ENCODE measurements around the gene NAT8.
"Not testable (repeated sequence)": the region's sequence is repeated elsewhere in the genome, so short reads cannot be mapped to it uniquely, and the experiment has no call there.

NAT8 gene, protein sequence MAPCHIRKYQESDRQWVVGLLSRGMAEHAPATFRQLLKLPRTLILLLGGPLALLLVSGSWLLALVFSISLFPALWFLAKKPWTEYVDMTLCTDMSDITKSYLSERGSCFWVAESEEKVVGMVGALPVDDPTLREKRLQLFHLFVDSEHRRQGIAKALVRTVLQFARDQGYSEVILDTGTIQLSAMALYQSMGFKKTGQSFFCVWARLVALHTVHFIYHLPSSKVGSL

DNA sequence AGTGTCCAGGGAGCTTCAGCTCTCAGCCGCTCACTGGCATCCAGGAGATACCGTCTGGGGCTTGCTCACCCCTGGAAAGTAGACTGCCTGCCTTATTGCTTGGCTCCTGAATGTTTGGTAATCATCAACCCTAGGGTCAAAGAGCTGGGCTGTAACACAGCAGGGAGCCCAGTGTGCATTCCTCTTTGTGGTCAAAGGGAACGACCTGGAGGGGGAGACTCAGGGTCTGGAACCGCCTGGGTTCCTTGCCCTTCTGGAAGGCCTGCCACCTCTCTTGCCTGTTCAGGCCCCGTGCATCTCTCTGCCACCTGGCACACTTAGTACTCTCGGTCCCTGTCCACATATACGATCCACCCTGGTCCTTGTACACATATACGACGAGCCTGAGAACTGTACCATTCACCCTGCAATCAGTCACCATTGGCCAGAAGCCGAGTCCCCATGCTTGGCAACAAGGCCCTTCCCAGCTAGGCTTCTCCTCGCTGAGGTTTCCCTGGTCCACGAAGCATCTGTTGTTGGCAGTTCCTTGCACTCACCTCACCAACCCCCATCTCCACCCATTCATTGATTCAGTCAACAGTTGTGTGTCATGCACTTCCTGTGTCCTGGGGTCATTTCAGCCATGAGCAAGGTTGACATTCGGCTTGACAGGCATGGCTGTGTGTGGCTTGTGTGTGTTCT lies at the start of gene NAT8:
Gene NAT8 (minus strand): TSS at position 85 of the 681 bp plus-strand sequence. CDS start 794 bp downstream, outside the sequence.
- Histone ChIP-seq H3K27me3 (ENCODE audit: insufficient read depth, low read length) (peaks cover 5% of the 10 kb centered on the region; the same call in 1 of the 2 replicates), H3K4me1 (ENCODE audit: insufficient read depth, low read length) (no peaks in the 10 kb centered on the region), H3K36me3 (ENCODE audit: insufficient read depth, low read depth, low read length) (no peaks in the 10 kb centered on the region), H3K9me3 (ENCODE audit: insufficient read depth, low read depth, low read length) (peaks cover 22% of the 10 kb centered on the region), H3K27ac (ENCODE audit: low read length) (no peak within 1 kb of the TSS), H3K9ac (ENCODE audit: low read depth, low read length) (no peak within 1 kb of the TSS), H3K4me3 (ENCODE audit: low read length) (no peak within 1 kb of the TSS)

DNA sequence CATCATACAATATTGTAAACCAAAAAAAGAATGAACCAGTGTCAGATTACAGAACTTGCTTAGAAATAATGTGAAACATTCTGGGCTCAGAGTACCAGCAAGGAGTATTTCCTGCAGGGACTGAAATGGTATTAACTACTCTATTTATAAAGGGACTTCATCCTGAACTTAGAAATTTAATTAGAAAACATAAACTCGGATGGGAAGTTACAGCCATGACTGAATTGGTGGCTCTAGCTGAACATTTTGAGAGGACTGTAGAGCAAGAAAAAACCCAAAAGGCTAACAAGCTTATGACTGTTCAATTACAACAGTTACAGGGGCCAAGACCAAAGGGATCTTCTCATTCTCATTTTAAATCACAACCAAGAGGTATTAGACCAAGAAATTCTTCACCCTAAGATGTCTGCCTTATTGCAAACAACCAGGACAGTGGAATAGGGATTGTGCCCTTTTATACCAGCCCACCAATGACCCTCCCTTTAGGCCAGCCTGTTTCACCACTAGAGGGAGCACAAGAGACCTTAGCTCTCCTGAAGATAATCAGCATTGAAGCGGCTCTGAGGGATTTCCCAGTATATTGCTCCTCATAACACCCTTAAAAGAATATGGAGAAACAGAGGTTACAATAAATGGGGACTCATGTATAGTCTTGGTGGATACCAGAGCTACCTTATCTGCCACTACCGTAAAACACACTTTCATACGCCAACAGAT lies 48.3 kb upstream of the NAT8 start:
- not testable (repeated sequence) for H3K4me3 ChIP-seq (ENCODE audit: low read length); H3K4me1 ChIP-seq (ENCODE audit: insufficient read depth, low read length); H3K36me3 ChIP-seq (ENCODE audit: insufficient read depth, low read depth, low read length); H3K9ac ChIP-seq (ENCODE audit: low read depth, low read length); H3K9me3 ChIP-seq (ENCODE audit: insufficient read depth, low read depth, low read length); H3K27me3 ChIP-seq (ENCODE audit: insufficient read depth, low read length); H3K27ac ChIP-seq (ENCODE audit: low read length)

DNA sequence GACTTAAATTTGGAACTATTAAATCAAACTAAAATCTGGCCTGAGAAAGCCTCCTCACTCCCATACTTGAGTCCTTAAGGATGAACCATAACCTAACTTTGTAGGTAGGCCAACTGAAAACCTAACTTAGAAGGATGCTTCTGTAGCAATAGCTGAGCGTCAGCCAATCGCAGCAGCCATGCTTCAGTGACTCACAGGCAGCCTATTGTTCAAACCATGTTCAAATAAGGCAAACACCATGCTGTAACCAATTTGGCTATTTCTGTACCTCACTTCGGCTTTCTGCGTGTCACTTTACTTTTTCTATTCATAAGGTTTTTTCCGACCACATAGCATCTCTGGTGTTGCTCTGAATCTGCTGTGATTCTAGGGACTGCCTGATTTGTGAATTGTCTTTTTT lies 46.3 kb upstream of the NAT8 start:
- not testable (repeated sequence) for H3K9ac ChIP-seq (ENCODE audit: low read depth, low read length); H3K9me3 ChIP-seq (ENCODE audit: insufficient read depth, low read depth, low read length); H3K36me3 ChIP-seq (ENCODE audit: insufficient read depth, low read depth, low read length); H3K4me3 ChIP-seq (ENCODE audit: low read length); H3K27me3 ChIP-seq (ENCODE audit: insufficient read depth, low read length); H3K27ac ChIP-seq (ENCODE audit: low read length); H3K4me1 ChIP-seq (ENCODE audit: insufficient read depth, low read length)

DNA sequence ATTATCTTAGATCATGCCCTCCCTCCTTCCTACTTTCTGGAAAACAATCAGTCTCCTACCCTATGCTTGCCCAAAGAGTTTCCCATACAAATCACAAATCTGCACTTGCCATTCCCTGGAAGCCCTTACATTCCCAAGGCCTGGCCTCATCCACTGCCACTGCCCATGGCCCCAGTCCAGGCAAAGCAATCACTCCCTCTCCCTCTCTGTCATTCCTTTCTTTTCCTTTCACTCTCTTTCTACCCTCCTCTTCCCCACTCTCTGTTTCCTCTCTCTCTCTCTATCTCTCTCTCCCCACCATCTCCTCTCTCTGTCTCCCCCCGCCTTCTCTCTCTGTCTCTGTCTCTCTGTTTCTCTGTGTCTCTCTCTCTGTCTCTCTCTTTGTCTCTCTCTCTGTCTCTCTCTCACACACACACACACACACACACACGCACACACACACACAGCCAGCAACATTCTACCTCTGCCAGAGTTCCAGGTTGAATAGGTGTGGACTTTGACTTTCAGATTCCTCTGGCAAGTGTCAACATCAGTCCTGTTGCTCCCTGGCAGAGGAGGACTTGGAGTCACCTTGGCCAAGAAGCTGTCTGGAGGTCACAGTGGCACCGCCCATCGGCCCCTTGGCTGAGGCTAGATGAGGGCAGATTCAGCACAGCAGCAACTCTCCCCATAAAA lies 43.7 kb upstream of the NAT8 start:
- Histone ChIP-seq H3K4me3 (ENCODE audit: low read length) (no peak overlapping the region), H3K27me3 (ENCODE audit: insufficient read depth, low read length) (peaks cover 7% of the 10 kb centered on the region; the same call in 1 of the 2 replicates), H3K4me1 (ENCODE audit: insufficient read depth, low read length) (no peaks in the 10 kb centered on the region), H3K36me3 (ENCODE audit: insufficient read depth, low read depth, low read length) (no peaks in the 10 kb centered on the region), H3K27ac (ENCODE audit: low read length) (no peak overlapping the region), H3K9me3 (ENCODE audit: insufficient read depth, low read depth, low read length) (no peaks in the 10 kb centered on the region), H3K9ac (ENCODE audit: low read depth, low read length) (no peak overlapping the region)

DNA sequence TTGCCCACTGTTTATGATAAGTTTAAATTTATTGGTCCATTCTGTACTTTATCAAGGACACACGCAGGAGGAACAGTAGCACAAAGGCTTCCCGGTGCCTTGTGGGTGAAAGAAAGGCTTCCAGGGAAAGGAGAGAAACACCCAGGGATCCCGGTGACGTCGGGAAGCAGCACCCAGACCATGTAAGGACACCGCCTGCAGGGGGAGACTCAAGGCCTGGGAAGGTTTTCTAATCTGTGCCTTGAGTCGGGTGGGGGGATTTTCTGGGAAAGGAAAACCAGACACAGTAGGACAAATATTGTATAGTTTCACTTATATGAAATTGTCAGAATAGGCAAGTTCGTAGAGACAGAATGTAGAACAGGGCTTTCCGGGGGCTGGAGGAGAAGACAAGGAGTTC lies 42.7 kb upstream of the NAT8 start:
- H3K9me3 ChIP-seq (ENCODE audit: insufficient read depth, low read depth, low read length); H3K4me1 ChIP-seq (ENCODE audit: insufficient read depth, low read length); H3K4me3 ChIP-seq (ENCODE audit: low read length); H3K36me3 ChIP-seq (ENCODE audit: insufficient read depth, low read depth, low read length); H3K27ac ChIP-seq (ENCODE audit: low read length); H3K27me3 ChIP-seq (ENCODE audit: insufficient read depth, low read length); H3K9ac ChIP-seq (ENCODE audit: low read depth, low read length): not testable (repeated sequence)

DNA sequence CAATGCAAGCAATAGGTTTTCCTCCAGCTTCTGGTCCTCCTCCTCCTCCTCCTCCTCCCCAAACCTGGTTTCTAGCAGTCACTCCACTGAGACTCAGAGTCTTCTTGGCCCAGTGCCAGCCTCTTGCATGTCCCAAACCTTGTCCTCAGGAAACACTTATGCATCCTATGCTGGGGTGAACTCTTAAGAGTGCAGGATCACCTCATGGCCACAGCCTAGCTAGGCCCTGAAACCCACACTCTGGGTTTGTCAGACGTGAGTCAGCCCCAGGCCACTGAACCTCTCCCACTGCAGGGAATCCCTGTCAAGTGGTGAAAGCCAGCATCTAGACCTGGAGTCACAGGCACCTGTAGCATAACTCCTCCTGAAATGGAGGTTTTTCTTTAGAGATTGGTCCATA lies 42.1 kb upstream of the NAT8 start:
- not testable (repeated sequence) for H3K27me3 ChIP-seq (ENCODE audit: insufficient read depth, low read length); H3K4me1 ChIP-seq (ENCODE audit: insufficient read depth, low read length); H3K27ac ChIP-seq (ENCODE audit: low read length); H3K9me3 ChIP-seq (ENCODE audit: insufficient read depth, low read depth, low read length); H3K9ac ChIP-seq (ENCODE audit: low read depth, low read length); H3K4me3 ChIP-seq (ENCODE audit: low read length); H3K36me3 ChIP-seq (ENCODE audit: insufficient read depth, low read depth, low read length)

DNA sequence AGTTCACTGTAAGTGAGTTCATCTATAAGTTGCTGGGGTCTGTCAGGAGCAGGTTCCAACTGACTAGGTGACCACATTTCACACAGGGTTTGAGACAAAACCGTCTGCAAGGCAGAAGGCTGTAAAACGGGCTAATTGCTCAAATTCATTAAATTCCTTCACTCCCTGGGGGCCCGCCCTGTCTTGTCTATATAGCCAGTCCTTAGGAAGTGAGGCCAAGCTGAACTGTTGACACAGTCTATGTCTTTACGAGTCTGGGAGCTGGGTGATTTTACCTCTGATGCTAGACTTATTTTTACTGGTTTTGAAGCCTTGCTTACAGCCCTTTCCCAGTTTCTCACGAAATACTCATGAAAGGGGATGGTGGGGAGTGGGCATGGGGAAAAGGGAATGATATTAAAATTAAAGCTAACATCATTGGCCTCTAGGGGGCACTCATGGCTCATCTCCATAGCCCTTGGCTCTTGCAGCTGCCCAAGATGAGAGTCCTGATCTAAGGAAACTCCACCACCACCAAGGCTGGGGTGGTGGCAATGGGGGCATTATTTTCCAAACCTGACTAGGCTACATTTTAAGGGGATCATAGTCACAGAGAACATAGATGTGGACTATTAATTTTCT lies 37.8 kb upstream of the NAT8 start:
- not testable (repeated sequence) for H3K27ac ChIP-seq (ENCODE audit: low read length); H3K9ac ChIP-seq (ENCODE audit: low read depth, low read length); H3K4me1 ChIP-seq (ENCODE audit: insufficient read depth, low read length); H3K36me3 ChIP-seq (ENCODE audit: insufficient read depth, low read depth, low read length); H3K27me3 ChIP-seq (ENCODE audit: insufficient read depth, low read length); H3K4me3 ChIP-seq (ENCODE audit: low read length); H3K9me3 ChIP-seq (ENCODE audit: insufficient read depth, low read depth, low read length)

DNA sequence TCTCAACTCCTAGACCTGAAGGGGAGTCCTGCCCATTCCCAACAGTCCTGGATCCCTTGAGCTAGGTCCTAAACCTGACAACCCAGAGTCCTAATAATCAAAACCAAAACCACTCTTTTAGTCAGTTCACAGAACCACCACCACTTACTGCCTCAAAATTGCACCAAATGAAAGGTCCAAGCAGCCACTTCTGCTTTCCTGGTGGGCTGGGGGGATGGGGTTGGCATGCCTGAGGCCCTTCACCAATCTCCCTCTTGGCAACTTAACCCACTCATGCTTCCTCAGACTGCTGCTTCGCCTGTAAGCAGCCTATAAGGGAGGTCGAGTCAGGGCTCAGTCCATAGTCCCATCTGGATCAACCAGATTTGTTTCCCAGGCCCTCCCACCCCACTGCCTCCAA lies 37.0 kb upstream of the NAT8 start:
- not testable (repeated sequence) for H3K4me3 ChIP-seq (ENCODE audit: low read length); H3K27me3 ChIP-seq (ENCODE audit: insufficient read depth, low read length); H3K36me3 ChIP-seq (ENCODE audit: insufficient read depth, low read depth, low read length); H3K9me3 ChIP-seq (ENCODE audit: insufficient read depth, low read depth, low read length); H3K27ac ChIP-seq (ENCODE audit: low read length); H3K9ac ChIP-seq (ENCODE audit: low read depth, low read length); H3K4me1 ChIP-seq (ENCODE audit: insufficient read depth, low read length)

DNA sequence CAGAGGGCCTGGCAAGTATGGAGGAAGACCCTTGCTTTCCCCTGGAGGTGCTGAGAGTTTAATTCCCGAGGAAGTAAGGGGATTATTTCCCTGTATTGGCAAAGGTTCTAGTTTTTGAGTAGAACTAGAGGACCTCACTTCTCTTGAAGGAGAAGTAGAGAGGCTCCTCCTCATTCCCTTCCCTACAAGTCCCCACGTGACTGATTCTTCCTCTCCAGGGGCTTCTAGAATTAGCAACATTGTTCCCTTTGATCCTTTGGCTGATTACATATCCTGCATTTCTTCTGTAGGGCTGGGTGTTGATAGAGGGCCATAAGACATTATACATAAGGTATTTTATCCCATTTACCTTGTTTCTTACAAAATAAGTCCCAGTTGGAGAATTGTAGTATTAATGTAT lies 35.8 kb upstream of the NAT8 start:
- H3K27me3 ChIP-seq (ENCODE audit: insufficient read depth, low read length); H3K36me3 ChIP-seq (ENCODE audit: insufficient read depth, low read depth, low read length); H3K4me1 ChIP-seq (ENCODE audit: insufficient read depth, low read length); H3K4me3 ChIP-seq (ENCODE audit: low read length); H3K9ac ChIP-seq (ENCODE audit: low read depth, low read length); H3K9me3 ChIP-seq (ENCODE audit: insufficient read depth, low read depth, low read length); H3K27ac ChIP-seq (ENCODE audit: low read length): not testable (repeated sequence)

DNA sequence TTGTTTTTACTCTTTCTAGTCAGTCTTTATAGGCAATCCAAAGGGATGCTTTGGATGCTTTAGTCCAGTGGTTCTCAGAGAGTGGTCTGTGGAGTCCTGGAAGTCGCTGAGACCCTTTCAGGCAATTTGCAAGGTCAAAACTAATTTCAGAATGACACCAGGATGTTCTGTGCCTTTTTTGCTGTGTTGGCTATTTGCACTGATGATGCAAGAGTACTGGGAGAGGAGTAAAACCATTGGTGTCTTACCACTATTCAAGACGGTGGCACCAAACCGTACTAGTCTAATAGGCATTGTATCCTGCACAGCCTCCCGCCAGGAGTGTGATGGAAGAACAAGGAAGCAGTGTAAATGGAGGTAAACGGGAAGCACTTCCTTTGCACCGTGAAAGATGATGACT lies 34.0 kb upstream of the NAT8 start:
- not testable (repeated sequence) for H3K4me3 ChIP-seq (ENCODE audit: low read length); H3K4me1 ChIP-seq (ENCODE audit: insufficient read depth, low read length); H3K9ac ChIP-seq (ENCODE audit: low read depth, low read length); H3K27me3 ChIP-seq (ENCODE audit: insufficient read depth, low read length); H3K36me3 ChIP-seq (ENCODE audit: insufficient read depth, low read depth, low read length); H3K27ac ChIP-seq (ENCODE audit: low read length); H3K9me3 ChIP-seq (ENCODE audit: insufficient read depth, low read depth, low read length)

DNA sequence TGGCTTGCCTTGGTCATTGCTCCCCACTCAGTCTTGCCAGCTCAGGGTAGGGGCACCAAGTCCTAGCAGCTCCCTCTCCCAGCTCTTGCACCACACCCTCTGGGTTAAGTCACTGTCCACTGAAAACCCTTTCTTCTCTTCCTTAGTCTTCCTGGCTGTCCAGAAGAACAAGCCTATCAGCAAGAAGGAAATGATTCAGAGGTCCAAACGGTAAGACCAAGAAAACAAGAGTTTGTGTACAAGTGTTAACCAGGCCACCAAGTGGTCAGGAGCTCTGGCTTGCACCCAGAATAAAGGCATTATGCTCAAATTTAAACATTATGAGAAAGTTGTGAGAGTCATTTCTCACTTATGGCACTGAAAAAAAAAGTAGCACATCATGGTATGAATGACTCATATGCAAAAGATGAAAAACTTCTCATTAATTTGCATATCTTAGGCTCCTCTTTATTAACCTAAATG lies 32.5 kb upstream of the NAT8 start:
- not testable (repeated sequence) for H3K27ac ChIP-seq (ENCODE audit: low read length); H3K4me3 ChIP-seq (ENCODE audit: low read length); H3K9ac ChIP-seq (ENCODE audit: low read depth, low read length); H3K9me3 ChIP-seq (ENCODE audit: insufficient read depth, low read depth, low read length); H3K27me3 ChIP-seq (ENCODE audit: insufficient read depth, low read length); H3K4me1 ChIP-seq (ENCODE audit: insufficient read depth, low read length); H3K36me3 ChIP-seq (ENCODE audit: insufficient read depth, low read depth, low read length)

Measured in iPS-20b (cell line).